Measurements from ENCODE around the gene NFATC2IP. TPM values are rescaled to one million over a fixed set of nuclear protein-coding genes. Genes with fewer than 3 reads are reported as not detected.

NFATC2IP gene
- total and polyA plus RNA-seq, 9 of the 15 experiments (the other 6 are each of a cell fraction or from before 2014, with no cell fraction given) = 15.6 to 106 (median 46.9) TPM

DNA sequence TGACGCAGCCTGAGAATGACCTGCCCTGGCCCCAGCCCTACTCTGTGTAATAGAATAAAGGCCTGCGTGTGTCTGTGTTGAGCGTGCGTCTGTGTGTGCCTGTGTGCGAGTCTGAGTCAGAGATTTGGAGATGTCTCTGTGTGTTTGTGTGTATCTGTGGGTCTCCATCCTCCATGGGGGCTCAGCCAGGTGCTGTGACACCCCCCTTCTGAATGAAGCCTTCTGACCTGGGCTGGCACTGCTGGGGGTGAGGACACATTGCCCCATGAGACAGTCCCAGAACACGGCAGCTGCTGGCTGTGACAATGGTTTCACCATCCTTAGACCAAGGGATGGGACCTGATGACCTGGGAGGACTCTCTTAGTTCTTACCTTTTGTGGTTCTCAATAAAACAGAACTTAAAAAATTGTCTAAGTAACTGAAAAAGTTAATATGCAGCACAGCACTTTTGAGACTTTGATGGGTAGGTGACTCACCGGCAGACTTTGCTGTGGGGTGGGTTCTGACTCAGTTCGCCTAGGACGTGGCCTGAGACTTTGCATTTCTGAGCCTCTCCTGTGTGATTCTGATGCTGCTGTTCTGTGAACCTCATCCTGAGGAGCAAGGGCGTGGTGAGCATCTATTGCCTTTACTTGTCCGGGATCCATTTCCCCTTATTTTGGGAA, 39.8 kb downstream of the NFATC2IP start (continued):
- no peak for TF ChIP-seq CBX3 (IDR thresholded peaks at IDR 0.05; ENCODE audit: borderline replicate concordance in 1 of 2, low read length in 2 of 2)
- TF ChIP-seq TSC22D4 (tag; IDR thresholded peaks at IDR 0.05) = no peak
- no peak for TF ChIP-seq RFX5 (IDR thresholded peaks at IDR 0.05; ENCODE audit: low read depth, low read length)
- TF ChIP-seq PTRF (tag; IDR thresholded peaks at IDR 0.05) = no peak

DNA sequence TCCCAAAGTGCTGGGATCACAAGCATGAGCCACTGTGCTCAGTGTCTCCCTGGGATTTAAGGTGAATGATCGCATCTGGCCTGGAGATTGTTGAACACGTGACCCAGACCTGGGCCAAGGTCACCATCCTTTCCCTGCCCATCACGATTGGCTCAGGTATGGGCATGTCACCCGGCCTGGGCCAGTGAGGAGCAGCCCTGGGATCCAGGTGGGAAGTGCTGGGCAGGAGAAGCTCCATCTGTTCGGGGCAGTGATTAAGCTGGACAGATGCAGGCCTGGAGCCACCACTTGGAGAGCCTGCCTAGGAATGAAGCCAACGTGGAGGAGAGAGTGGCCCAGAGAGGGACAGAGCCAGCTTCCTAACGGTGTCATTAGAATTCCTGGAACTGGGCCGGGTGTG, 41.0 kb downstream of the NFATC2IP start:
- TF ChIP-seq, protein P1, sequence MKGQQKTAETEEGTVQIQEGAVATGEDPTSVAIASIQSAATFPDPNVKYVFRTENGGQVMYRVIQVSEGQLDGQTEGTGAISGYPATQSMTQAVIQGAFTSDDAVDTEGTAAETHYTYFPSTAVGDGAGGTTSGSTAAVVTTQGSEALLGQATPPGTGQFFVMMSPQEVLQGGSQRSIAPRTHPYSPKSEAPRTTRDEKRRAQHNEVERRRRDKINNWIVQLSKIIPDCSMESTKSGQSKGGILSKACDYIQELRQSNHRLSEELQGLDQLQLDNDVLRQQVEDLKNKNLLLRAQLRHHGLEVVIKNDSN (CRISPR knock-in tag; IDR thresholded peaks at IDR 0.05) = peak; percentile 56
- no peak for TF ChIP-seq TCFL5 (CRISPR knock-in tag; conservative IDR thresholded peaks at IDR 0.05)
- TF ChIP-seq, protein P2, sequence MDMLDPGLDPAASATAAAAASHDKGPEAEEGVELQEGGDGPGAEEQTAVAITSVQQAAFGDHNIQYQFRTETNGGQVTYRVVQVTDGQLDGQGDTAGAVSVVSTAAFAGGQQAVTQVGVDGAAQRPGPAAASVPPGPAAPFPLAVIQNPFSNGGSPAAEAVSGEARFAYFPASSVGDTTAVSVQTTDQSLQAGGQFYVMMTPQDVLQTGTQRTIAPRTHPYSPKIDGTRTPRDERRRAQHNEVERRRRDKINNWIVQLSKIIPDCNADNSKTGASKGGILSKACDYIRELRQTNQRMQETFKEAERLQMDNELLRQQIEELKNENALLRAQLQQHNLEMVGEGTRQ (CRISPR knock-in tag; IDR thresholded peaks at IDR 0.05) = 0 out of 2 replicates have a peak, but pooled peaks have one; percentile 20
- Histone ChIP-seq H3K9ac (ENCODE audit: insufficient read depth in 1 of 2, low read depth in 2 of 2, low read length in 2 of 2) (peak overlapping the region in 1 of 2 experiments; percentile 83; a peak in 2 of 4 replicates), H3K79me2 (ENCODE audit: control insufficient read depth, insufficient read depth, low read length) (no peaks in the 10 kb centered on the region), H3K36me3 (ENCODE audit: control insufficient read depth, insufficient read depth, low read length) (peaks cover 6% of the 10 kb centered on the region; the same call in 1 of the 3 replicates), H2AFZ (ENCODE audit: low read depth, low read length) (no peak overlapping the region), H3K9me1 (ENCODE audit: control insufficient read depth, insufficient read depth, low read length) (no peaks in the 10 kb centered on the region), H3K27ac (ENCODE audit: extremely low read depth, low read depth, low read length) (no peak overlapping the region), H3K27me3 (ENCODE audit: control insufficient read depth in 2 of 2, insufficient read depth in 2 of 2, low read length in 2 of 2) (no peaks in the 10 kb centered on the region), H3K4me3 (no peak overlapping the region), H4K20me1 (replicated peaks; ENCODE audit: control insufficient read depth, insufficient read depth, low read length) (no peaks in the 10 kb centered on the region), H3K4me2 (ENCODE audit: insufficient read depth, low read length) (no peak overlapping the region), H3K4me1 (replicated peaks in 1 of 2; ENCODE audit: control insufficient read depth in 2 of 2, insufficient read depth in 2 of 2, low read length in 2 of 2) (peaks cover 0 to 25% of the 10 kb centered on the region in 2 experiments; a peak in 3 of 5 replicates), H3K9me3 (replicated peaks; ENCODE audit: control insufficient read depth, insufficient read depth, low read depth, low read length) (no peaks in the 10 kb centered on the region)
- no peak for FAIRE-seq
- 34% methylated on average over 8 of the region's 8 CpGs for WGBS (ENCODE audit: insufficient coverage, low coverage, missing lambda C conversion rate)
- intact Hi-C loops (cut with micrococcal nuclease) = no loop called here
- peak; percentile 25; the same call in 1 of the 3 replicates for ATAC-seq
- in situ Hi-C loops (cut with MboI) = loop anchor here (25.0 kb wide), 1 partner anchor 1221 kb away; no protein-coding TSS in a partner anchor
- no TSS peak for BruUV-seq (replicated peaks)
- CTCF ChIA-PET (ENCODE audit: low intra/inter-chr PET ratio) = no interaction called here
- POLR2A ChIA-PET = interaction anchor here (1.0 to 1.4 kb wide), 2 partner anchors 10 to 12 kb away, joined by 3 read pairs; no protein-coding TSS in a partner anchor
- DNase-seq (ENCODE audit: extremely low read depth in 1 of 4, low spot score in 3 of 4) = no peak

Measured in K562 (cell line).